ENCODE data around the gene PALS1. TPM values are rescaled to one million over a fixed set of nuclear protein-coding genes. Genes with fewer than 3 reads are reported as not detected.

The PALS1 gene
- total RNA-seq, 1 donor from 2014 or later = 155 TPM

- Histone ChIP-seq H3K4me1 (no peaks in the 10 kb centered on the region), H3K4me3 (no peak overlapping the region), H3K36me3 (no peaks in the 10 kb centered on the region), H3K27me3 (no peaks in the 10 kb centered on the region), H3K27ac (no peak overlapping the region), H3K9me3 (no peaks in the 10 kb centered on the region)
- no peak for DNase-seq (ENCODE audit: low spot score in 2 of 2)
- TF ChIP-seq CTCF (IDR thresholded peaks at IDR 0.05) = no peak
- intact Hi-C loops (cut with DNase I) = no loop called here
Observed at GRCh38 chr14:67228325-67228984, 12.8 kb upstream of the PALS1 start.

- Histone ChIP-seq H3K36me3 (no peaks in the 10 kb centered on the region), H3K9me3 (no peaks in the 10 kb centered on the region), H3K27me3 (no peaks in the 10 kb centered on the region), H3K4me3 (no peak overlapping the region), H3K27ac (no peak overlapping the region), H3K4me1 (no peaks in the 10 kb centered on the region)
- intact Hi-C loops (cut with DNase I) = no loop called here
- no peak for DNase-seq (ENCODE audit: low spot score in 2 of 2)
- no peak for TF ChIP-seq CTCF (IDR thresholded peaks at IDR 0.05)
Observed at GRCh38 chr14:67232066-67232465, 9.2 kb upstream of the PALS1 start.

- intact Hi-C loops (cut with DNase I) = no loop called here
- Histone ChIP-seq H3K4me1 (no peaks in the 10 kb centered on the region), H3K27me3 (no peaks in the 10 kb centered on the region), H3K27ac (no peak overlapping the region), H3K9me3 (no peaks in the 10 kb centered on the region), H3K4me3 (no peak overlapping the region), H3K36me3 (no peaks in the 10 kb centered on the region)
- no peak for TF ChIP-seq CTCF (IDR thresholded peaks at IDR 0.05)
- DNase-seq (ENCODE audit: low spot score in 2 of 2) = no peak
Observed at GRCh38 chr14:67232621-67233020, 8.6 kb upstream of the PALS1 start.

GRCh38 chr14:67237591-67237990, 3.6 kb upstream of the PALS1 start:
- Histone ChIP-seq H3K9me3 (no peaks in the 10 kb centered on the region), H3K4me3 (no peak overlapping the region), H3K27me3 (no peaks in the 10 kb centered on the region), H3K36me3 (no peaks in the 10 kb centered on the region), H3K4me1 (no peaks in the 10 kb centered on the region), H3K27ac (no peak overlapping the region)
- no peak for TF ChIP-seq CTCF (IDR thresholded peaks at IDR 0.05)
- no peak for DNase-seq (ENCODE audit: low spot score in 2 of 2)
- intact Hi-C loops (cut with DNase I) = no loop called here

- no peaks in the 10 kb centered on the region for H3K27me3 ChIP-seq
- no peaks in the 10 kb centered on the region for H3K4me1 ChIP-seq
- H3K36me3 ChIP-seq = no peaks in the 10 kb centered on the region
- no peak for DNase-seq (ENCODE audit: low spot score in 2 of 2)
- TF ChIP-seq CTCF (IDR thresholded peaks at IDR 0.05) = no peak
- no peaks in the 10 kb centered on the region for H3K9me3 ChIP-seq
- H3K27ac ChIP-seq = no peak overlapping the region
- no peak overlapping the region for H3K4me3 ChIP-seq
- intact Hi-C loops (cut with DNase I) = no loop called here
Observed at GRCh38 chr14:67239582-67239981, 1.7 kb upstream of the PALS1 start.
